GM10266 (cell line): ENCODE results near the gene FLRT2.

Experiments used
- DNase-seq: peaks from one replicate; pipeline ENCODE4 v3.0.0; 2012; ENCODE audit errors: extremely low spot score
- TF ChIP-seq, protein P1 (sequence below): IDR thresholded peaks from 2 replicates; pipeline ENCODE4 v1.5.1; 2012; ENCODE audit warnings: mild to moderate bottlenecking, low read depth; ENCODE audit not compliant: control insufficient read depth, insufficient read depth; ENCODE audit errors: missing control alignments

FLRT2 gene

DNA sequence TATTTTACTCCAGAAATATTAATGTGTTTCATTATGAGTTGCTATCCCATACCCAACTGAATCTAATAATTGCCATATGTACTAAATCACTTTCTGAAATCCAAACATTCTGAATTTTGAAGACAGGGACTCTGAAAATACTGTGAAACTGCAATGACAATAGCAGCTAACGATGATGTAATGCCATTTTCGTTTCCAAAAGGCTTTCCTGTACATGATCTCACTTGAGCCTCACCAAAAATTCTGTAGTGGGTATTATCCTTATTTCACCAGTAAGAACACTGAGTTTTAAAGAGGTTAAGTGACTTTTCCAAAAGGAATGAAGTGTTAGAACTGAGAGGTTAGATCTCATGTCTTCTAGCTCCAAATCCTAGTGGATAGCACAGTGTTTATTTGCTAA, 133.3 kb downstream of the FLRT2 start:
- TF ChIP-seq, protein P1, sequence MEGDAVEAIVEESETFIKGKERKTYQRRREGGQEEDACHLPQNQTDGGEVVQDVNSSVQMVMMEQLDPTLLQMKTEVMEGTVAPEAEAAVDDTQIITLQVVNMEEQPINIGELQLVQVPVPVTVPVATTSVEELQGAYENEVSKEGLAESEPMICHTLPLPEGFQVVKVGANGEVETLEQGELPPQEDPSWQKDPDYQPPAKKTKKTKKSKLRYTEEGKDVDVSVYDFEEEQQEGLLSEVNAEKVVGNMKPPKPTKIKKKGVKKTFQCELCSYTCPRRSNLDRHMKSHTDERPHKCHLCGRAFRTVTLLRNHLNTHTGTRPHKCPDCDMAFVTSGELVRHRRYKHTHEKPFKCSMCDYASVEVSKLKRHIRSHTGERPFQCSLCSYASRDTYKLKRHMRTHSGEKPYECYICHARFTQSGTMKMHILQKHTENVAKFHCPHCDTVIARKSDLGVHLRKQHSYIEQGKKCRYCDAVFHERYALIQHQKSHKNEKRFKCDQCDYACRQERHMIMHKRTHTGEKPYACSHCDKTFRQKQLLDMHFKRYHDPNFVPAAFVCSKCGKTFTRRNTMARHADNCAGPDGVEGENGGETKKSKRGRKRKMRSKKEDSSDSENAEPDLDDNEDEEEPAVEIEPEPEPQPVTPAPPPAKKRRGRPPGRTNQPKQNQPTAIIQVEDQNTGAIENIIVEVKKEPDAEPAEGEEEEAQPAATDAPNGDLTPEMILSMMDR, result no peak
- no peak for DNase-seq

DNA sequence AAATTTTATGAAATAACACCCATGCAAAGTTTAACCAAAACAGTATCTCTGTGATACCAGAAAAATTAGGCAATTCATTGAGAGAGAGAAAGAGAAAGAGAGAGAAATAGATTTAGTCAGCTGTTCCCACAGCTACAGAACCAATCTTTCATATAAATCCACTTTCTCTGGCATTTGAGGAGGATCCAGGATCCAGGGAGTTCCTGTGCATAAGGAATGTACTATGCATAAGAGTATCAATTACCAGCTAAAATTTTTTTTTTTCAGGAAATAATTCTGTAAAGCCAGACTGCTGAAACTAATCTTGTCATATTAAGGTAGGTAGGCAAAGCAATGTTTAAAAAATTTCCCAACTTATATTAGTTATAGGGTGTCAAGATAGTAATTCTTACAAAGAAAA, 133.7 kb downstream of the FLRT2 start:
- no peak for DNase-seq
- TF ChIP-seq, protein P1, result no peak

DNA sequence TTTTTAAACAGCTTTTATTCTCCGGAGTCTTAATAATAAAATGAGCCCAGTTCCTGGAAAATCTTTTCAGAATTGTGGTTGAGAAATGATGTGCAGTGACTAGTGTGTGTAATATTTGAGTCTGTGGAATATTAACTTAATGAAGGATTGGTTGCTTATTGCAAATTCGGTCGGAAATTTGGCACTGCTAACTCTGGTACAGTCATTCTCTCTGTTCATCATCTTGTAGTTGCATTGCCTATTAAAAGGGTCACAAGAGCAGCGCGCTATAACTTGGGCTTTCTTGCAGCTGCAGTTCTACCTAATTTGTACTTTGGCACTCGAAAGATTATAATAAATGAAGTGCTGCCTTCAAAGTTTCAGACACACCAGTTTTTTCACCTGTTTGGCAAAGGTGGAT, 146.0 kb downstream of the FLRT2 start:
- TF ChIP-seq, protein P1, result no peak

DNA sequence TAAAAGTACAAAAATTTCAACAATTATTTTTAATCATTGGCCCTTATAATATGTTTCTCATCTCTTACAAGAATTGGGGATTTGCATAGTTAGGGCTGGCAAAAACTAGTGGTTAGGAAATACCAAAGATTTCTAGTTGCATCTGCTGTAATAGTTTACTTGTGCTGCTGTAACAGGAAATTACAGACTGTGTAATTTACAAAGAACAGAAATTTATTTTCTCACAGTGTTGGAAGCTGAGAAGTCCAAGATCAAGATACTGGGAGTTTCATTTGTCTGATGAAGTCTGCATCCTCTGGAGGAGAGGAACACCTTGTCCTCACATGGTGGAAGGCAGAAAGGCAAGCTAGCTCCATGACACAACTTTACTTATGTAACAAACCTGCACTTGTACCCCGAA, 157.0 kb downstream of the FLRT2 start:
- no peak for DNase-seq
- TF ChIP-seq, protein P1, result no peak

More for the DNA sequence above, 146.0 kb downstream of the FLRT2 start:
- DNase-seq, result no peak

DNA sequence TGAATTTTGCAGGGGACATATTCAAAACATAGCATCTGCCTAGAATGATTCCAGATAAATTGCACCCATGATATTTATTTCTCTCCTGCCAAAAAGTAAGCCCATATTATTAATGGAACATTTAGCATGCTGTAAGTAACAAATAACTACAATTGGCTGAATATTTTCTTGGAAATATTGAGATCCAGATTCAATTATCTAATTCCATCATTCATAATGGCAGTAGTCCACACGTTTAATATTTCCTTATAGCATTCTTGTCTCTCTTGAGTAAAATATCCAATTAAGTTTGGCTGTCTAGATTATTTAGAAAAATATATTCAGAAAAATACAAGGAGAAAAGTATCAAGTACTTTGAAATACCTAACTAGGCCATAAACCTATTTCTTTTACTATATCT, 157.5 kb downstream of the FLRT2 start:
- DNase-seq, result no peak
- TF ChIP-seq, protein P1, result no peak

DNA sequence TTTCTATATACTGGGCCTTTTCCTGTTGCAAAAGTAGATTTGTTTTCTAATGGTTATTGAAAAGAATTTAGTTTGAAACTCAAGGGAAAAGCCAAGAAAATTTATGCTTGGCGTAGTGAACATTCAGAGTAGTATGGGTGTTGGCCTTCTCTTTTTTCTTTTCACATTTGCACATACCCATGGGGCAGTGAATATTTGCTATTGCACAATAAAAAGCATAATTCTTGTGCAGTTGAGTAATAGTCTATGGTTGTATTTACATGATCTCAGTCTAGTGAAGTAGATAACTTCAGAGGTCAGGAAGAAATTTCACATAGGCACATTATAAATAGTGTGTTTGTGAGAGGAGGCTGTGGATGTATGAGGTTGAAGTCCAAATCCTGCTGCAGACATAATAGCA, 158.1 kb downstream of the FLRT2 start:
- TF ChIP-seq, protein P1, result no peak

DNA sequence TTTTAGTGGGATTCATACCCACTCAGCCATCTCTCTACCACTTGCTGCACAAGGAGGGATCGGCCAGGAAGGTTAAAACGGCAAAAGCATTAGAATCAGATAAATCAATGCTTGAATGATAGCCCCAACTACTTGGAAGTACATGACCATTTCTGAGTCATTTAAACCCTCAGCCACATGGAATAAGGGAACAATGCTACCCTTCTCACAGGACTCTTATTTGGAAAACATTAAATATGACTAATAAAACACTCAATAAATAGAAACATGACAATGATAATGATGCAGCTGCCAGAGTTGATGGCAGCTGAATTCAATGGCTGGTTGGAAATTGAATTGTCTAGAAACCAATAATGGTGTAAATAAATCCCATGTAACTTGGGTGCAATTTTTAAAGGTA, 165.4 kb downstream of the FLRT2 start:
- no peak for DNase-seq
- TF ChIP-seq, protein P1, result no peak

More for the DNA sequence above, 158.1 kb downstream of the FLRT2 start:
- DNase-seq, result no peak
